Loucy (cell line): ENCODE results near the gene RNF103.
"Not testable (repeated sequence)": the region's sequence is repeated elsewhere in the genome, so short reads cannot be mapped to it uniquely, and the experiment has no call there.

Experiments used
- H2AFZ ChIP-seq: fragments of 200-600 bp; sonication (generic); 2 replicates; pipeline ENCODE4 v1.6.0; 2016; ENCODE audit warnings: antibody characterized with exemption, mild to moderate bottlenecking, low read length, moderate library complexity
- H3F3A ChIP-seq: fragments of 200-600 bp; 2 replicates; pipeline ENCODE4 v1.6.0; 2016; ENCODE audit warnings: antibody characterized with exemption, low read depth, mild to moderate bottlenecking
- H3K27me3 ChIP-seq: fragments of 200-600 bp; sonication (generic); 2 replicates; pipeline ENCODE4 v1.6.1; 2014; ENCODE audit warnings: low read length, mild to moderate bottlenecking; ENCODE audit not compliant: insufficient read depth, poor library complexity, severe bottlenecking
- H3K36me3 ChIP-seq: fragments of 200-600 bp; sonication (generic); 2 replicates; pipeline ENCODE4 v1.6.1; 2016; ENCODE audit warnings: low read length; ENCODE audit not compliant: insufficient read depth
- H3K4me1 ChIP-seq: fragments of 200-600 bp; sonication (generic); 2 replicates; pipeline ENCODE4 v1.5.1; 2014; ENCODE audit warnings: low read length, mild to moderate bottlenecking; ENCODE audit not compliant: insufficient read depth, poor library complexity, severe bottlenecking
- H3K4me2 ChIP-seq: fragments of 200-600 bp; sonication (generic); 2 replicates; pipeline ENCODE4 v1.6.0; 2014; ENCODE audit warnings: antibody characterized with exemption, low read length, low read depth, mild to moderate bottlenecking; ENCODE audit not compliant: poor library complexity, severe bottlenecking
- H3K4me3 ChIP-seq: fragments of 200-600 bp; sonication (generic); 2 replicates; pipeline ENCODE4 v1.5.1; 2014; ENCODE audit warnings: low read length, mild to moderate bottlenecking, mixed read lengths; ENCODE audit not compliant: poor library complexity, severe bottlenecking
- H3K79me2 ChIP-seq: fragments of 200-600 bp; sonication (generic); 2 replicates; pipeline ENCODE4 v1.6.1; 2014; ENCODE audit warnings: low read length; ENCODE audit not compliant: insufficient read depth
- H3K9ac ChIP-seq: fragments of 200-600 bp; sonication (generic); 2 replicates; pipeline ENCODE4 v1.6.0; 2014; ENCODE audit warnings: mild to moderate bottlenecking, low read depth, low read length, moderate library complexity; ENCODE audit not compliant: poor library complexity, severe bottlenecking
- H3K9me2 ChIP-seq: fragments of 200-600 bp; sonication (generic); replicated peaks from 2 replicates; pipeline ENCODE4 v1.6.1; 2016; ENCODE audit warnings: low read depth, low read length, mixed read lengths
- H3K9me3 ChIP-seq: fragments of 200-600 bp; sonication (generic); 2 replicates; pipeline ENCODE4 v1.6.1; 2014; ENCODE audit warnings: mild to moderate bottlenecking, antibody characterized with exemption, low read length, low read depth; ENCODE audit not compliant: insufficient read depth
- H4K20me1 ChIP-seq: fragments of 200-600 bp; sonication (generic); 2 replicates; pipeline ENCODE4 v1.6.0; 2014; ENCODE audit warnings: antibody characterized with exemption, low read length, mild to moderate bottlenecking; ENCODE audit not compliant: insufficient read depth, poor library complexity, severe bottlenecking
- CTCF ChIP-seq: fragments of 200-600 bp; sonication (generic); conservative IDR thresholded peaks from 2 replicates; pipeline ENCODE4 v1.5.1; 2014; ENCODE audit warnings: mild to moderate bottlenecking, antibody characterized with exemption, low read length
- EZH2phosphoT487 ChIP-seq: fragments of 200-600 bp; IDR thresholded peaks from 2 replicates; pipeline ENCODE4 v1.6.1; 2018; ENCODE audit warnings: antibody characterized with exemption, mild to moderate bottlenecking, moderate library complexity, borderline replicate concordance

Gene RNF103

GRCh38 chr2:86671337-86671981 lies 47.8 kb upstream of the RNF103 start:
- Histone ChIP-seq H3K9me3 (no peaks in the 10 kb centered on the region), H3K4me2 (no peak overlapping the region), H3K27me3 (no peaks in the 10 kb centered on the region), H2AFZ (no peak overlapping the region), H3K4me3 (no peak overlapping the region), H3F3A (no peaks in the 10 kb centered on the region), H3K36me3 (no peaks in the 10 kb centered on the region), H3K4me1 (no peaks in the 10 kb centered on the region), H3K79me2 (no peaks in the 10 kb centered on the region), H3K9me2 (no peaks in the 10 kb centered on the region), H3K9ac (no peak overlapping the region), H4K20me1 (no peaks in the 10 kb centered on the region)
- TF ChIP-seq EZH2phosphoT487 (no peak), CTCF (no peak)

DNA sequence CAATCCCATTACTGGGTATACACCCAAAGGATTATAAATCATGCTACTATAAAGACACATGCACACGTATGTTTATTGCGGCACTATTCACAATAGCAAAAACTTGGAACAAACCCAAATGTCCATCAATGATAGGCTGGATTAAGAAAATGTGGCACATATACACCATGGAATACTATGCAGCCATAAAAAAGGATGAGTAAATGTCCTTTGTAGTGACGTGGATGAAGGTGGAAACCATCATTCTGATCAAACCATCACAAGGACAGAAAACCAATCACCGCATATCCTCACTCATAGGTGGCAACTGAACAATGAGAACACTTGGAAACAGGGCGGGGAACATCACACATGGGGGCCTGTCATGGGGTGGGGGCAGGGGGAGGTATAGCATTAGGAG lies 45.7 kb upstream of the RNF103 start:
- not testable (repeated sequence) for H2AFZ ChIP-seq, H4K20me1 ChIP-seq, H3K79me2 ChIP-seq, H3K4me2 ChIP-seq, H3K4me3 ChIP-seq, H3K9me3 ChIP-seq, H3K36me3 ChIP-seq, H3K27me3 ChIP-seq, H3K9ac ChIP-seq, H3K9me2 ChIP-seq, H3F3A ChIP-seq, H3K4me1 ChIP-seq

GRCh38 chr2:86661333-86661732 lies 37.7 kb upstream of the RNF103 start:
- no peaks in the 10 kb centered on the region for H3K36me3 ChIP-seq
- no peak overlapping the region for H3K4me2 ChIP-seq
- H3K9me2 ChIP-seq, result no peaks in the 10 kb centered on the region
- H3K4me3 ChIP-seq, result no peak overlapping the region
- H3K9me3 ChIP-seq, result peaks cover 13% of the 10 kb centered on the region; the same call in 1 of the 2 replicates
- TF ChIP-seq CTCF, result no peak
- TF ChIP-seq EZH2phosphoT487, result no peak
- no peaks in the 10 kb centered on the region for H3K79me2 ChIP-seq
- H3F3A ChIP-seq, result no peaks in the 10 kb centered on the region
- no peaks in the 10 kb centered on the region for H3K27me3 ChIP-seq
- H2AFZ ChIP-seq, result no peak overlapping the region
- no peak overlapping the region for H3K9ac ChIP-seq
- no peaks in the 10 kb centered on the region for H4K20me1 ChIP-seq
- no peaks in the 10 kb centered on the region for H3K4me1 ChIP-seq

DNA sequence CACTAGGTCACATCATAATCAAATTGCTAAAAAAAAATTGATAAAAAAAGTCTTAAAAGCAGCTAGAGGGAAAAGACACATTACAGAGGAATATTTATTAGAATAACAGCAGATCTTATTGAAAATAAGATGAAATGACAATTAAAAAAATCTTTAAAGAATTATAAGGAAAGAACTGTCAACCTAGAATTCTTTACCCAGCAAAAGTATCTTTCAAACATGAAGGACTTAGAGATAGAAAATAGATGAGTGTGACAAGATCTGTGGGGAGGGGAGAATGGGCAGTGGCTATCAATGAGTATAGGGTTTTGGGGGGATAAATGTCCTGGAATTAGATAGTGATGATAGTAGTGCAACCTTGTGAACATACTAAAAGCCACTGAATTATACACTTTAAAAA lies 26.5 kb upstream of the RNF103 start:
- TF ChIP-seq EZH2phosphoT487, result no peak
- TF ChIP-seq CTCF, result no peak

More for the DNA sequence above, 26.5 kb upstream of the RNF103 start:
- Histone ChIP-seq H3K36me3 (no peaks in the 10 kb centered on the region), H3K4me1 (no peaks in the 10 kb centered on the region), H3F3A (no peaks in the 10 kb centered on the region), H3K79me2 (no peaks in the 10 kb centered on the region), H3K9me3 (0 out of 2 replicates have a peak, but pooled peaks cover 3% of the 10 kb centered on the region), H3K4me2 (no peak overlapping the region), H3K27me3 (no peaks in the 10 kb centered on the region), H2AFZ (no peak overlapping the region), H4K20me1 (no peaks in the 10 kb centered on the region), H3K4me3 (no peak overlapping the region), H3K9ac (no peak overlapping the region), H3K9me2 (no peaks in the 10 kb centered on the region)
